H9 (cell line): ENCODE data around the gene MOBP. TPM values are rescaled to one million over a fixed set of nuclear protein-coding genes. Genes with fewer than 3 reads are reported as not detected.

Source experiments
- DNase-seq: peaks from one replicate; pipeline ENCODE4 v3.0.0-alpha.2; 2017
- H2AFZ ChIP-seq: one replicate; pipeline ENCODE4 v1.6.1; 2013; ENCODE audit warnings: mild to moderate bottlenecking, low read length, control low read depth, moderate library complexity
- H2AK5ac ChIP-seq: 2 replicates; pipeline ENCODE4 v1.6.1; 2013; ENCODE audit warnings: low read length, control low read depth, mixed read lengths; ENCODE audit not compliant: insufficient read length
- H2BK120ac ChIP-seq: one replicate; pipeline ENCODE4 v1.6.1; 2013; ENCODE audit warnings: low read depth, mild to moderate bottlenecking, low read length, control low read depth, inconsistent platforms; ENCODE audit not compliant: poor library complexity, severe bottlenecking
- H2BK12ac ChIP-seq: 2 replicates; pipeline ENCODE4 v1.6.1; 2013; ENCODE audit warnings: low read length, control low read depth, mixed read lengths, low read depth; ENCODE audit not compliant: insufficient read length
- H2BK15ac ChIP-seq: 2 replicates; pipeline ENCODE4 v1.6.1; 2013; ENCODE audit warnings: low read depth, low read length, control low read depth
- H2BK20ac ChIP-seq: one replicate; pipeline ENCODE4 v1.6.1; 2013; ENCODE audit warnings: low read depth, mild to moderate bottlenecking, low read length, control low read depth, inconsistent platforms; ENCODE audit not compliant: poor library complexity, severe bottlenecking
- H2BK5ac ChIP-seq: 2 replicates; pipeline ENCODE4 v1.6.1; 2013; ENCODE audit warnings: low read length, control low read depth, mixed read lengths; ENCODE audit not compliant: insufficient read length
- H3K14ac ChIP-seq: 2 replicates; pipeline ENCODE4 v1.6.1; 2013; ENCODE audit warnings: low read length, control low read depth; ENCODE audit not compliant: insufficient read depth
- H3K18ac ChIP-seq: 2 replicates; pipeline ENCODE4 v1.6.1; 2013; ENCODE audit warnings: low read depth, mild to moderate bottlenecking, mixed read lengths, low read length, control low read depth; ENCODE audit not compliant: insufficient read length
- H3K23ac ChIP-seq: 2 replicates; pipeline ENCODE4 v1.6.1; 2013; ENCODE audit warnings: low read length, control low read depth, mixed read lengths, low read depth; ENCODE audit not compliant: insufficient read length
- H3K23me2 ChIP-seq: 2 replicates; pipeline ENCODE4 v1.6.1; 2013; ENCODE audit warnings: low read depth, mild to moderate bottlenecking, mixed read lengths, low read length, control low read depth; ENCODE audit not compliant: insufficient read length, poor library complexity, severe bottlenecking
- H3K27ac ChIP-seq: 2 replicates; pipeline ENCODE4 v1.5.1; 2013; ENCODE audit warnings: low read length, control low read depth, mixed read lengths, low read depth; ENCODE audit not compliant: insufficient read length
- H3K27me3 ChIP-seq: 2 replicates; pipeline ENCODE4 v1.6.1; 2013; ENCODE audit warnings: low read length, control low read depth, inconsistent platforms; ENCODE audit not compliant: insufficient read depth
- H3K4ac ChIP-seq: 2 replicates; pipeline ENCODE4 v1.6.1; 2013; ENCODE audit warnings: low read depth, mild to moderate bottlenecking, control low read depth, inconsistent platforms, low read length, moderate library complexity
- H3K4me1 ChIP-seq: 2 replicates; pipeline ENCODE4 v1.6.1; 2013; ENCODE audit warnings: low read length, control low read depth, inconsistent platforms; ENCODE audit not compliant: insufficient read depth
- H3K4me2 ChIP-seq: 2 replicates; pipeline ENCODE4 v1.6.1; 2013; ENCODE audit warnings: low read length, control low read depth, mixed read lengths; ENCODE audit not compliant: insufficient read length, insufficient read depth
- H3K56ac ChIP-seq: 2 replicates; pipeline ENCODE4 v1.6.1; 2013; ENCODE audit warnings: low read depth, mild to moderate bottlenecking, mixed read lengths, low read length, control low read depth; ENCODE audit not compliant: insufficient read length
- H3K79me1 ChIP-seq: 2 replicates; pipeline ENCODE4 v1.6.1; 2013; ENCODE audit warnings: low read depth, mild to moderate bottlenecking, moderate library complexity, low read length, control low read depth, inconsistent platforms; ENCODE audit not compliant: insufficient read depth, poor library complexity, severe bottlenecking
- H3K79me2 ChIP-seq: 2 replicates; pipeline ENCODE4 v1.6.1; 2013; ENCODE audit warnings: low read length, control low read depth, inconsistent platforms; ENCODE audit not compliant: insufficient read depth
- H3K9ac ChIP-seq: 2 replicates; pipeline ENCODE4 v1.6.1; 2013; ENCODE audit warnings: low read length, control low read depth, mixed read lengths; ENCODE audit not compliant: insufficient read length; ENCODE audit errors: extremely low read depth
- H3K9me3 ChIP-seq: one replicate; pipeline ENCODE4 v1.6.1; 2013; ENCODE audit warnings: low read depth, low read length, inconsistent platforms; ENCODE audit not compliant: control insufficient read depth
- H3T11ph ChIP-seq: one replicate; pipeline ENCODE4 v1.6.1; 2013; ENCODE audit warnings: mild to moderate bottlenecking, low read length, control low read depth, inconsistent platforms
- H4K20me1 ChIP-seq: one replicate; pipeline ENCODE4 v1.6.1; 2013; ENCODE audit not compliant: control insufficient read depth, insufficient read length, insufficient read depth
- H4K5ac ChIP-seq: 2 replicates; pipeline ENCODE4 v1.6.1; 2013; ENCODE audit warnings: low read depth, mild to moderate bottlenecking, mixed read lengths, low read length, control low read depth; ENCODE audit not compliant: insufficient read length
- H4K8ac ChIP-seq: replicated peaks from 2 replicates; pipeline ENCODE4 v1.6.1; 2013; ENCODE audit warnings: low read length, control low read depth, mixed read lengths, low read depth; ENCODE audit not compliant: insufficient read length
- H4K91ac ChIP-seq: 2 replicates; pipeline ENCODE4 v1.6.1; 2013; ENCODE audit warnings: low read depth, mild to moderate bottlenecking, moderate library complexity, mixed read lengths, low read length, control low read depth; ENCODE audit not compliant: insufficient read length
- H3K27ac Mint-ChIP-seq, 3 experiments: 2 replicates in 2 of 3; 3 replicates in 1 of 3; pipeline ENCODE4 v1.8.0; 2020 to 2021; ENCODE audit warnings: mixed read lengths in 3 of 3, mild to moderate bottlenecking in 1 of 3, moderate library complexity in 1 of 3
- H3K27me3 Mint-ChIP-seq: 2 replicates; pipeline ENCODE4 v1.8.0; 2021; ENCODE audit warnings: low read depth, mild to moderate bottlenecking, moderate library complexity, mixed read lengths
- H3K36me3 Mint-ChIP-seq, 3 experiments: 2 replicates in 2 of 3; 3 replicates in 1 of 3; pipeline ENCODE4 v1.8.0; 2020 to 2021; ENCODE audit warnings: low read depth in 3 of 3, mixed read lengths in 3 of 3; ENCODE audit not compliant: insufficient read depth in 1 of 3
- H3K4me1 Mint-ChIP-seq, 2 experiments: 2 replicates each; pipeline ENCODE4 v1.8.0; 2020; ENCODE audit warnings: mixed read lengths in 2 of 2
- H3K4me3 Mint-ChIP-seq, 2 experiments: 2 replicates in 1 of 2; 3 replicates in 1 of 2; pipeline ENCODE4 v1.8.0; 2020 to 2021; ENCODE audit warnings: mild to moderate bottlenecking in 2 of 2, mixed read lengths in 2 of 2, moderate library complexity in 1 of 2
- H3K9me3 Mint-ChIP-seq, 2 experiments: 2 replicates in 1 of 2; 3 replicates in 1 of 2; pipeline ENCODE4 v1.8.0; 2020; ENCODE audit warnings: mild to moderate bottlenecking in 2 of 2, mixed read lengths in 2 of 2, moderate library complexity in 1 of 2
- WGBS: extraction: QIAGEN DNeasy Blood & Tissue Kit; methylation state at CpG from one replicate; pipeline ENCODE4 v1.1.7; 2013; ENCODE audit warnings: missing lambda C conversion rate, low lambda C conversion rate, mixed read lengths; ENCODE audit not compliant: insufficient read length; ENCODE audit errors: extremely low coverage; 5-methylcytosine and 5-hydroxymethylcytosine counted together
- total RNA-seq: library from RNA; stranded (reverse); gene quantifications from 2 replicates; pipeline ENCODE4 v1.2.1, GENCODE V29; 2021
- TF ChIP-seq, protein P1 (sequence below): fragments of 200-600 bp; sonication (generic); conservative IDR thresholded peaks from 3 replicates; pipeline ENCODE4 v1.8.0; 2021; ENCODE audit warnings: antibody characterized with exemption, mild to moderate bottlenecking

MOBP gene
- total RNA-seq, 1 experiment from 2014 or later: not detected

DNA sequence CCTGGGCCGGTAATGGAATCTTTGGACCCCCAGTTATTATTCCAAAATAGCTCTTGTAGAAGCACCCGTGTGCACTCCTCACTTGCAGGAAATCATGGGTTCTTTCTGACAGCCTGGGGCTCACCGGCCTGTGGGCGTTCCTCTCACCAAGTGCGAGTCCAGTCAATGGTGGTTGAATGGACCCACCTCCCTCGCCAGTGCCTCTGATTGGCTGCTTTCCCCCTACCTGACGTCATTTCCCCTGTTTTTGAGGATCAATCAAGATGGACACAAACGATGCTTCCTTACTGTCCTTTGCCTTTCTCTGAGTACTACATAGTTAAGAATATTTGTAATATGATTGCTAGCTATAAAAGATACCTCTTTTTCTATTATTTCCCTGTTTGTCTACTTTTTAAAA is 18.1 kb downstream of the MOBP start:
- Histone ChIP-seq H3K9ac (no peak overlapping the region), H3K14ac (no peak overlapping the region), H2AK5ac (no peak overlapping the region), H3K79me1 (no peaks in the 10 kb centered on the region), H4K5ac (no peak overlapping the region), H2BK15ac (no peak overlapping the region), H2AFZ (no peak overlapping the region), H3K56ac (no peak overlapping the region), H3K23me2 (no peaks in the 10 kb centered on the region), H3K23ac (no peak overlapping the region), H3K27me3 (no peaks in the 10 kb centered on the region), H2BK12ac (no peak overlapping the region), H2BK5ac (no peak overlapping the region), H3K9me3 (no peaks in the 10 kb centered on the region), H3K79me2 (no peaks in the 10 kb centered on the region), H4K91ac (peak overlapping the region; percentile 66), H3K4me2 (no peak overlapping the region), H3K18ac (peak overlapping the region; percentile 48), H4K8ac (no peak overlapping the region), H4K20me1 (no peaks in the 10 kb centered on the region), H2BK20ac (no peak overlapping the region), H2BK120ac (peak overlapping the region; percentile 61), H3K4me1 (no peaks in the 10 kb centered on the region), H3K4ac (no peak overlapping the region), H3T11ph (no peak overlapping the region), H3K27ac (no peak overlapping the region)
- H3K27ac Mint-ChIP-seq: no peak overlapping the region
- no peak for DNase-seq
- H3K27me3 Mint-ChIP-seq: no peaks in the 10 kb centered on the region
- WGBS: no CpG with 5 or more reads among the region's 8 CpGs
- H3K4me3 Mint-ChIP-seq: no peak overlapping the region
- TF ChIP-seq, protein P1, sequence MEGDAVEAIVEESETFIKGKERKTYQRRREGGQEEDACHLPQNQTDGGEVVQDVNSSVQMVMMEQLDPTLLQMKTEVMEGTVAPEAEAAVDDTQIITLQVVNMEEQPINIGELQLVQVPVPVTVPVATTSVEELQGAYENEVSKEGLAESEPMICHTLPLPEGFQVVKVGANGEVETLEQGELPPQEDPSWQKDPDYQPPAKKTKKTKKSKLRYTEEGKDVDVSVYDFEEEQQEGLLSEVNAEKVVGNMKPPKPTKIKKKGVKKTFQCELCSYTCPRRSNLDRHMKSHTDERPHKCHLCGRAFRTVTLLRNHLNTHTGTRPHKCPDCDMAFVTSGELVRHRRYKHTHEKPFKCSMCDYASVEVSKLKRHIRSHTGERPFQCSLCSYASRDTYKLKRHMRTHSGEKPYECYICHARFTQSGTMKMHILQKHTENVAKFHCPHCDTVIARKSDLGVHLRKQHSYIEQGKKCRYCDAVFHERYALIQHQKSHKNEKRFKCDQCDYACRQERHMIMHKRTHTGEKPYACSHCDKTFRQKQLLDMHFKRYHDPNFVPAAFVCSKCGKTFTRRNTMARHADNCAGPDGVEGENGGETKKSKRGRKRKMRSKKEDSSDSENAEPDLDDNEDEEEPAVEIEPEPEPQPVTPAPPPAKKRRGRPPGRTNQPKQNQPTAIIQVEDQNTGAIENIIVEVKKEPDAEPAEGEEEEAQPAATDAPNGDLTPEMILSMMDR: no peak
- no peaks in the 10 kb centered on the region for H3K4me1 Mint-ChIP-seq
- no peaks in the 10 kb centered on the region; a peak in 1 of 5 replicates for H3K9me3 Mint-ChIP-seq
- no peaks in the 10 kb centered on the region for H3K36me3 Mint-ChIP-seq
